Effector memory CD8-positive, alpha-beta T cell (primary cell): ENCODE results near the gene CD300E.

Experiments
- ATAC-seq: fragments of 150-1000 bp; cut with Tn5 transposase; replicated peaks from 2 replicates; pipeline ENCODE4 v1.10.0; 2021; ENCODE audit warnings: mild to moderate bottlenecking, moderate library complexity
- DNase-seq, 3 experiments: peaks; one replicate each; pipeline ENCODE4 v3.0.0; 2021
- H3K27ac Mint-ChIP-seq, 2 donors: one replicate each; pipeline ENCODE4 v1.8.0; 2022; ENCODE audit warnings: mild to moderate bottlenecking in 2 of 2, mixed read lengths in 2 of 2, moderate library complexity in 2 of 2
- H3K27me3 Mint-ChIP-seq, 2 donors: one replicate each; pipeline ENCODE4 v1.8.0; 2022; ENCODE audit warnings: mixed read lengths in 2 of 2
- H3K36me3 Mint-ChIP-seq: one replicate; pipeline ENCODE4 v1.8.0; 2022; ENCODE audit warnings: mild to moderate bottlenecking, moderate library complexity, mixed read lengths; ENCODE audit not compliant: insufficient read depth
- H3K4me1 Mint-ChIP-seq, 2 donors: one replicate each; pipeline ENCODE4 v1.8.0; 2022; ENCODE audit warnings: low read depth in 2 of 2, mixed read lengths in 2 of 2
- H3K4me3 Mint-ChIP-seq, 2 donors: one replicate each; pipeline ENCODE4 v1.8.0; 2022; ENCODE audit warnings: mild to moderate bottlenecking in 2 of 2, mixed read lengths in 2 of 2, moderate library complexity in 2 of 2
- H3K9me3 Mint-ChIP-seq, 2 donors: one replicate each; pipeline ENCODE4 v1.8.0; 2022; ENCODE audit warnings: mixed read lengths in 2 of 2

Gene CD300E

DNA sequence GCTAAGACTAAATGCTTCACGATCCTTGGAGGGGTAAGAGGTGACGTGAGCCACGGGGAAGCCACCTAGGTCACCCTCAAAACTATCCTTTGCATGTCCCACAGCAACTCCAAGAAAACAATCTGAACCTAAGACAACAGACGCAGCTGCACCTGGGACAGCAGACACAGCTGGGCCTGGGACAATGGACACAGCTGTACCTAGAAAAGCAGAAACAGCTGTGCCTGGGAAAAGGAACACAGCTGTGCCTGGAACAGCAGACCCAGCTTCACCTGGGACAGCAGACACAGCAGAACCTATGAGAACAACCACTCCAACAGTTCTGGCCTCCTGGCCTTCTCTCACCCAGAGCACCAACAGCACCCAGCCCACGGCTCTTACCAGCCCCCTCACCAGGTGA is 19.8 kb downstream of the CD300E start:
- H3K27me3 Mint-ChIP-seq = peaks cover 68 to 88% of the 10 kb centered on the region in 2 donors
- ATAC-seq = no peak
- peaks cover under 1 to 1% of the 10 kb centered on the region in 2 donors for H3K4me1 Mint-ChIP-seq
- no peak overlapping the region for H3K4me3 Mint-ChIP-seq
- no peak for DNase-seq
- no peaks in the 10 kb centered on the region for H3K9me3 Mint-ChIP-seq
- no peak overlapping the region for H3K27ac Mint-ChIP-seq
- H3K36me3 Mint-ChIP-seq = no peaks in the 10 kb centered on the region

DNA sequence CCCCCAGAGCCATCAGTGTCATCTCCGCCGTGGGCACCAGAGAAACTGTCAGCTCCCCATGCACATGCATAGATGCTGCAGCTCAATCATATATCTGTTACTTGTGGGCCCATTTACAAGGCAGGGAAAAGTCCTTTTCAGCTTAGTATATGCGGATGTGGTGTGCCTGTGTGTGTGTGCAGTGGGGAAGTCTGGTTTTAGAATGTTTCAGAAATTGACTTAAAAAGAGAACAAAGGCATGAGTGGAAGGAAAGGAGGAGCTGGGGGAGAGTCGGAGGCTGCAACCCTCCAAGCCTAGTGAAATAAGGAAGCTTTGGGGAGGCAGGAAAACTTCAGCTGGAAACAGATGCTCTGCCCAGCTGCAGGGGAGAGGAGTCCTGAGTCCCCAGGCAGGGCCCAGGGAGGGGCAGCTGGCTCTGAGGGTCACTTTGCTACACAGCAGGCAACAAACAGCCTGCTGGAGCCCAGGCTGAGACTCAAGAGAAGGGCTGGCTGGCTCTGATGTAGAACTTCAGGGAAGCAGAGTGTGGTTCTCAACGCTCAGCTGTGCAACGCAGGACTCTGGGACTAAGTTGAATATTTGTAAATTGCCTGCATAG is 20.4 kb downstream of the CD300E start:
- Mint-ChIP-seq H3K4me1 (peaks cover 5 to 6% of the 10 kb centered on the region in 2 donors), H3K36me3 (no peaks in the 10 kb centered on the region), H3K4me3 (no peak overlapping the region), H3K9me3 (no peaks in the 10 kb centered on the region), H3K27me3 (peaks cover 74 to 90% of the 10 kb centered on the region in 2 donors), H3K27ac (no peak overlapping the region)
- ATAC-seq (no peak), DNase-seq (no peak)

DNA sequence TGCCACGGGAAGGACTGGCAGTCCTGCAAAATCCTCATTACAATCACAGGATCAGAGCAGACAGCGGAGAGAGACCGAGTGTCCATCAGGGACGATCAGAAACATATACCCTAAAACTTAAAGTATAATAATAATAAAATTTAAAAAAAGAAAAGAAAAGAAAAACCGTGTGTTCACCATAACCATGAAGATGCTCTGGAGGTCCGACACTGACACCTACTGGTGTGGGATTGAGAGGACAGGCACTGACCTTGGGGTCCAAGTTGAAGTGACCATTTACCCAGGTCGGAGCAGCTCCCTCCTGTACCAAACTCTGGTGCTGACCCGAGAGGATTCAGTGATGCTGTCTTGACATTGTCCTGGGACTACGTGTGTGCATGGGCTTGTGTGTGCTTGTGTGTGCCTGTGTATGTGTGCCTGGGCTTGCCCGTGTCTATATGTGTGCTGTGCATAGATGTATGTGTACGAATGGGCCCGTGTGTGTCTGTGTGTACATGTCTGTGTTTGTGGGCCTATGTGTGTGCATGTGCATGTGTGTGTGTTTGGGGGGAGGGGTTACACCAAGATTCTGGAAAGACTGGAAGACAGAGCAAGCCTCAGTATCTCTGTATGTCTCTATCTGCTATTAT is 21.5 kb downstream of the CD300E start:
- peaks cover 78 to 82% of the 10 kb centered on the region in 2 donors for H3K27me3 Mint-ChIP-seq
- DNase-seq (peak; percentile 10 to 32 (median 18)), ATAC-seq (no peak)
- no peaks in the 10 kb centered on the region for H3K36me3 Mint-ChIP-seq
- H3K4me1 Mint-ChIP-seq = peaks cover 5 to 6% of the 10 kb centered on the region in 2 donors
- no peak overlapping the region for H3K27ac Mint-ChIP-seq
- no peak overlapping the region for H3K4me3 Mint-ChIP-seq
- H3K9me3 Mint-ChIP-seq = no peaks in the 10 kb centered on the region

DNA sequence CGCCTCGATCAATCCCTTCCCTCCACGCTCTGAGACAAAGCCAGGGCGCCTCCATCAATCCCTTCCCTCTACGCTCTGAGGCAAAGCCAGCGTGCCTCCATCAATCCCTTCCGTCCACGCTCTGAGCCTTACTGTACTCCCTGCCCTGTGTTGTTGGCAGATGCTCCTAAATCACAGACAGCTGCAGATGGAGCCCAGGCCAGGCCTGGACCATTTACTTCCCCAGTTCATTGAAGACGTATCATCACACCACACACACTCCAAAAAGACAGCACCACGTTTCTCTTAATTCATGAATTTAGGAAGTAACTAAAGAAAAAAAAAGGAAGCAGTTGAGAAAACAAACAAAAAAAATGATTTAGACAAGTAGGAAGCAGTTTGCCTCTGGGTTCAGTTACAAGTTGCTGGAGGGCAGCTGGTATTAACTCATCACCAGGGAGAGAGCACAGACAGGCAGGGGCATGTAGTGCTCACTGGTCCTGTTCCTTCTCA is 24.0 kb downstream of the CD300E start:
- H3K4me1 Mint-ChIP-seq = peaks cover 5 to 6% of the 10 kb centered on the region in 2 donors
- H3K27ac Mint-ChIP-seq = peak overlapping the region in 1 of 2 donors; percentile 14
- H3K9me3 Mint-ChIP-seq = no peaks in the 10 kb centered on the region
- H3K27me3 Mint-ChIP-seq = peaks cover 73 to 77% of the 10 kb centered on the region in 2 donors
- DNase-seq (no peak), ATAC-seq (no peak)
- H3K36me3 Mint-ChIP-seq = no peaks in the 10 kb centered on the region
- no peak overlapping the region for H3K4me3 Mint-ChIP-seq

DNA sequence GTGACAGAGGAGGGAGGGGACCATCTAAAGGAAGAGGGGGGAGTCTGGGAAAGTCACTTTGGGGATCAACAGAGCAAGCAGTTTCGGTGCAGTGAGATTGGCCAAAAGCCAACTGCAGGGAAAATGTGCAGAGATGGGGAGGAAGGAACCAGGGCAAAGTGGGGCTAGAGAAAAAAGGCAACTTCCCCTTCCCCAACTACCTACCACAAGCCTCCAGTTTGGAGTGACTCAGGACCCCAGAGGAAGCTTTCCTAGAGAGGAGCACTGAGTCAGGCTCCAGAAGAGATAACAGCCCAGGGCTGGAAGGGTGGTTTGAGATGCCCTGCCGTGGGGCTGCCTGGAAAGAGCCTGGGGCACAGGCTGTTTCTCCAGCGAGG is 24.5 kb downstream of the CD300E start:
- peaks cover 5 to 6% of the 10 kb centered on the region in 2 donors for H3K4me1 Mint-ChIP-seq
- peaks cover 73 to 77% of the 10 kb centered on the region in 2 donors for H3K27me3 Mint-ChIP-seq
- DNase-seq (no peak), ATAC-seq (no peak)
- no peaks in the 10 kb centered on the region for H3K9me3 Mint-ChIP-seq
- H3K27ac Mint-ChIP-seq = peak overlapping the region in 1 of 2 donors; percentile 14
- H3K4me3 Mint-ChIP-seq = no peak overlapping the region
- no peaks in the 10 kb centered on the region for H3K36me3 Mint-ChIP-seq

DNA sequence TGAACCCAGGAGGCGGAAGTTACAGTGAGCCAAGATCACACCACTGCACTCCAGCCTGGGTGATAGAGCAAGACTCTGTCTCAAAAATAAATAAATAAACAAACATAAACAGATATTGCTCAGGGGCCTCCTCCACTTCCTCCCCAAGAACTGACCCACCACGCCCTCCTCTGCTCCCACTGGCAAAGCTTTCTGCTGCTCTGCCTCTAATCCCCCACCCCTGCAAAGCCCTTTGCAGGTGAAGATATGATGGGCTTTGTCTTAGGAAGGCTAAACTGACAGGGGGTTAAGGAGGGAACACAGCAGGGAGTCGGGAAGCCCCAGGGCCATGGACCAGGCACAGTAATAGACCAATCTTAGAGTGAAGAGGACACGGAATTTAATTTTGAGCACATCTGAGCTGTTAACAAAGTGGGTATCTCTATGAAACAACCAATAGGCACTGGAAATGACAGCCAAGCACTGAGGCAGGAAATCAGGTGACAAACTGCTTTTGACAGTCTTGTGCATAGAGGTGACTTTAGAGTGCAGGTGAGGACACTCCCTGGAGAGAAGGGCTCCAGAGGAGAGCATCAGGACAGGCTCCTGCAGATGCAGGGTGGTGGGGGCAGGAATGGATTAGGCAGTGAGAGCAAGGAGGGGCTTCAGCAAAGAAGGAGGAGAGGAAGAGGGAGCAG is 25.1 kb downstream of the CD300E start:
- Mint-ChIP-seq H3K4me3 (no peak overlapping the region), H3K36me3 (no peaks in the 10 kb centered on the region)

DNA sequence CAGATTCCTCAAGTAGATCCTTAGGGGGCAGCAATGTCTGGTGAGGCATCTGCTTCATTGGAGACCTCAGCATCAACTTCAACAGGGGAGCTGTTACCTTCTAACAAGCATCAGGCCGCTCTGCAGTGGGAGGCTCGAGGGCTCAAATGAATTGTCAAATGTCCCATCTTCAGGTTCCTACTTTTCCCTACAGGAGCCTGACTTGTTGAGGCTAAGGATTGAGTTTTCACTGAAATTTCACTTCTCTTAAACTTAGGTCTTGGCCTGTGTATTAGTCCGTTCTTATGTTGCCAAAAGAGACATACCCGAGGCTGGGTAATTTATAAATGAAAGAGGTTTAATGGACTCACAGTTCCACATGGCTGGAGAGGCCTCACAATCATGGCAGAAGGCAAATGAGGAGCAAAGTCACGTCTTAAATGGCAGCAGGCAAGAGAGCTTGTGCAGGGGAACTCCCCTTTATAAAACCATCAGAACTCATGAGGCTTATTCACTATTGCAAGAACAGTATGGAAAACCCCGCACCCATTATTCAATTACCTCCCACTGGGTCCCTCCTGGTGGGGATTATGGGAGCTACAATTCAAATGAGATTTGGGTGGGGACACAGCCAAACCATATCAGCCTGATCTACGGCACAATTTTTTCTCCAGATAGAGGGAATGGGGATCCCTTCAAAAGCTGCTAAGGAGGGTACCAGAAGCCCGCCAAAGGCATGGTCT is 26.3 kb downstream of the CD300E start:
- Mint-ChIP-seq H3K27ac (no peak overlapping the region), H3K4me1 (peaks cover 5 to 8% of the 10 kb centered on the region in 2 donors)
- no peak for DNase-seq

More for the DNA sequence above, 25.1 kb downstream of the CD300E start:
- Mint-ChIP-seq H3K4me1 (peaks cover 5 to 6% of the 10 kb centered on the region in 2 donors), H3K27me3 (peaks cover 71 to 73% of the 10 kb centered on the region in 2 donors), H3K27ac (no peak overlapping the region), H3K9me3 (no peaks in the 10 kb centered on the region)
- ATAC-seq = no peak
- DNase-seq = no peak

DNA sequence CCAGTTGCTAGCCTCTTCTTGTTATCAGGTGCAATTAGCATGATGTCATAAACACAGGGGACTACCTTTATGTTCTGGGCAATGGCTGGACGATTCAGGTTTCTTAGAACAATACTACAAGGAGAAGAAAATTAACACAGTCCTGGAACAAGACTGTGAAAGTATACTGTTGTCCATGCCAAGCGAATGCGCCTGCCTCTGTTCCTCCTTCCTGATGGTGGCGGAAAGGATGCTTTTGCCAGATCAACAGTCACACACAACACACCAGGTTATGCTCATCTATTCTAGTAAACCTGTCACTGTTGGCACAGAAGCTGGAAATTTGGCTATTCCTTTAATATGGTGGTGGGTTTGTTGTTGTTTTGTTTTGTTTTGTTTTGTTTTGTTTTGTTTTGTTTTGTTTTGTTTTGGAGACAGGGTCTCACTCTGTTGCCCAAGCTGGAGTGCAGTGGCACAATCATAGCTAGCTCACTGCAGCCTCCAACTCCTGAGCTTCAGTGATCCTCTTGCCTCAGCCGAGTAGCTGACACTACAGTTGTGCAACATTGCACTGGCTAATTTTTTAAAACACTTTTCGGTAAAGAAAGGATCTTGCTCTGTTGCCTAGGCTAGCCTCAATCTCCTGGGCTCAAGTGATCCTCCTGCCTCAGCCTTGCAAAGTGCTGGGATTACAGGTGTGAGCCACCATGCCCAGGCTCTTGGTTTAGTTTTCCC is 28.3 kb downstream of the CD300E start:
- Mint-ChIP-seq H3K4me1 (peaks cover 5 to 9% of the 10 kb centered on the region in 2 donors), H3K27me3 (peaks cover 65 to 69% of the 10 kb centered on the region in 2 donors), H3K36me3 (no peaks in the 10 kb centered on the region), H3K4me3 (no peak overlapping the region), H3K9me3 (no peaks in the 10 kb centered on the region), H3K27ac (no peak overlapping the region)
- ATAC-seq (no peak), DNase-seq (no peak)

More for the DNA sequence above, 26.3 kb downstream of the CD300E start:
- H3K36me3 Mint-ChIP-seq = no peaks in the 10 kb centered on the region
- H3K4me3 Mint-ChIP-seq = no peak overlapping the region
- no peak for ATAC-seq
- peaks cover 71 to 73% of the 10 kb centered on the region in 2 donors for H3K27me3 Mint-ChIP-seq
- no peaks in the 10 kb centered on the region for H3K9me3 Mint-ChIP-seq

DNA sequence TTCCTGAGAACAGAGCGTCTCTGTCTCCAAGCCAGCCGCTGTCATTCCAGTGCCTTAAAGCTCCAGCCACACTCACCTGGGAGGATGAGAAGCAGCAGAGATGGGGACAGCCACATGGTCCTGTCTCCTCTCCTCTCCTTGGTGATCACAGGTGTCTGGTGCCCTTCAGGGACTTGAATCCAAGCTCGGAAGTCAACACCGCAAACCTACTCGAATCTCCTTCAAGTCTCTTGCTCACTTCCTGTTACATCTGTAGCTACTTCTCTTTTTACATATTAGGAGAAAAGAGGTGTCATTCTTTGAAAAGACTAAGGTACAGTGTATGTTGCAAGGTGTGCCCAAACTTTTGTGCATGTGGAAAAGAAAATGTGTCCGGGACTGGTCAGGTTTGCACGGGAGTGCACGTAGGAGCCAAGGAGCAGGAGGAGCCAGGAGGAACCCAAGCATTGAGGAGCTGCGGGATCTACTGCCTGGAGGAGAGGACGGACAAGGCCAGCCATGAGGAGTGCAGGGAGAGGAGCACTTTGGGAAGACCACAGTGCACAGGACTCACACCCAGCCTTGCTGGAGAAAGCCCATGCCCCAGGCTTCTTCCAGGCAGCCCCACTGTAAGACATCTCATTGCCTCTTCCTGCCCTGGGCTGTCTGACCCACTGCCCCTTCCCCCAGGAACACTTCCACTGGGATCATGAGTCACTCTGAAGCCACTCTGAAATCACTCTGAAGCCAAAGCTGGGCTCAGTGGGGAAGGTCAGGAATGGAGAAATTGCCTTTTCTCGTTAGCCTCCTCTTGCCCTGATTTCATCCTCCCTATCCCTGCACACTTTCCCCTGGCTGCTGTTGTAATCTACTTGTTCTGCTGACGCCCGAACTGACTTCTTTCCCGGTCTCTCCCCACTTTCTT is 31.2 kb downstream of the CD300E start, which contains the start of gene CD300LD:
Gene CD300LD, minus strand, starts transcription at position 197 of the 904 bp plus-strand sequence. Its CDS starts 81 bp downstream, at position 116.
- Mint-ChIP-seq H3K9me3 (no peaks in the 10 kb centered on the region), H3K27me3 (peaks cover 67 to 77% of the 10 kb centered on the region in 2 donors), H3K36me3 (no peaks in the 10 kb centered on the region), H3K4me1 (peaks cover 0 to 3% of the 10 kb centered on the region in 2 donors), H3K27ac (no peak within 1 kb of the TSS), H3K4me3 (no peak within 1 kb of the TSS)
- ATAC-seq (no peak), DNase-seq (no peak)

DNA sequence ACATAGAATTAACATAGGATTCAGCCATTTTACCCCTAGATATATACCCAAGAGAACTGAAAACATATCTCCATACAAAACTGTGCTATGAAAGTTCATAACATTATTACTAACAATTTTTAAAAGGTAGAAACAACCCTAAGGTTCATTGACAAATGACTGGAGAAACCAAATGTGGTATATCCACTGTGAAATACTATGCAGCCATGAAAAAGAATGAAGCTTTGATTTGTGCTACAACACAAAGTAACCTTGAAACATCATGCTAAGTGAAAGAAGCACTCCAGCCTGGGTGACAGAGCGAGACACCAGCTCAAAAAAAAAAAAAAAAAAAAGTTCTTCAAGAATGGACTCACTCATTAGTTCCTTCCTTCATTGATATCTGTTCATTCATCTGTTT is 32.0 kb downstream of the CD300E start:
- Mint-ChIP-seq H3K9me3 (no peaks in the 10 kb centered on the region), H3K27ac (no peak overlapping the region), H3K27me3 (peaks cover 64 to 84% of the 10 kb centered on the region in 2 donors), H3K36me3 (no peaks in the 10 kb centered on the region), H3K4me3 (no peak overlapping the region), H3K4me1 (peaks cover 0 to 3% of the 10 kb centered on the region in 2 donors)
- ATAC-seq (no peak), DNase-seq (no peak)

DNA sequence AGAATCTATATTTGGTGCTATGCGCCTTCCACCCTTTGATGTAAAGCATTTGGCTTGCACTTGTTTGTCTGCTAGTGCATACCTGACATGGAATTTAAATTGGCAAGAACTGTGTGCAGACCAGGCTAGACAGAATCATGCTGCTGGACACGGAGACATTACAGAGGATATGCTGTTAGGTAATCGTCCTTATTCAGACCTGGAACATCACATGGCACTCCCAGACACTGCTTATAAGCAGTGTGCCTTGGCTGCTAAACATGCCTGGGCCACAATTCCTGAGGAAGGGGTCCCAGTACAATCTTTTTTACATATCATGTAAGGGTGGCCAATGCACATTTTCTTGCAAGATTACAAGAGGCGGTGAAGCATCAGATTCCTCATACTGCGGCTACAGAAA is 37.8 kb downstream of the CD300E start:
- no peaks in the 10 kb centered on the region for H3K9me3 Mint-ChIP-seq

More for the DNA sequence above, 37.8 kb downstream of the CD300E start:
- Mint-ChIP-seq H3K4me3 (no peak overlapping the region), H3K27ac (no peak overlapping the region), H3K36me3 (peaks cover 3% of the 10 kb centered on the region), H3K4me1 (no peaks in the 10 kb centered on the region), H3K27me3 (peaks cover 56 to 59% of the 10 kb centered on the region in 2 donors)
- DNase-seq (no peak), ATAC-seq (no peak)
